Epithelial cell of esophagus (primary cell): Measurements from ENCODE around the gene DNAJB4.
"Not testable (repeated sequence)": the region's sequence is repeated elsewhere in the genome, so short reads cannot be mapped to it uniquely, and the experiment has no call there.

ENCODE experiments used
- DNase-seq: peaks from one replicate; pipeline ENCODE4 v3.0.0; 2010; ENCODE audit warnings: low read depth
- H3K4me3 ChIP-seq: 2 replicates; pipeline ENCODE4 v1.5.1; 2011; ENCODE audit warnings: mild to moderate bottlenecking, low read length, control low read depth
- CTCF ChIP-seq: IDR thresholded peaks from 2 replicates; pipeline ENCODE4 v1.5.1; 2011; ENCODE audit warnings: low read depth, mild to moderate bottlenecking, low read length, control low read depth, inconsistent platforms; ENCODE audit not compliant: insufficient read depth; ENCODE audit errors: missing control alignments

DNAJB4 gene

GRCh38 chr1:77978969-77979876 is 25.5 kb upstream of the DNAJB4 start, which contains the start of gene FUBP1:
Gene FUBP1 (minus strand): TSS chr1:77979072. CDS start chr1:77979004, 68 bp downstream.
- H3K4me3 ChIP-seq = peak within 1 kb of the TSS; percentile 91
- TF ChIP-seq CTCF = peak; percentile 74

GRCh38 chr1:77983352-77983996 is 21.3 kb upstream of the DNAJB4 start:
- DNase-seq, H3K4me3 ChIP-seq: not testable (repeated sequence)

More at GRCh38 chr1:77978969-77979876, 25.5 kb upstream of the DNAJB4 start, which contains the start of gene FUBP1:
- peak; percentile 99 for DNase-seq

- no peak for TF ChIP-seq CTCF
- no peak for DNase-seq
- no peak overlapping the region for H3K4me3 ChIP-seq
These were observed 20.8 kb upstream of the DNAJB4 start for GRCh38 chr1:77983997-77984355.

- no peak for TF ChIP-seq CTCF
- no peak overlapping the region for H3K4me3 ChIP-seq
- no peak for DNase-seq
These were observed 20.1 kb upstream of the DNAJB4 start for GRCh38 chr1:77984629-77985028.

GRCh38 chr1:77986810-77987209 is 17.9 kb upstream of the DNAJB4 start:
- TF ChIP-seq CTCF = no peak
- DNase-seq = no peak
- no peak overlapping the region for H3K4me3 ChIP-seq

- no peak for DNase-seq
- no peak for TF ChIP-seq CTCF
- H3K4me3 ChIP-seq = no peak overlapping the region
These were observed 16.8 kb upstream of the DNAJB4 start for GRCh38 chr1:77987919-77988318.

GRCh38 chr1:77989744-77990143 is 15.0 kb upstream of the DNAJB4 start:
- DNase-seq = no peak
- no peak for TF ChIP-seq CTCF
- H3K4me3 ChIP-seq = no peak overlapping the region
